GM12873 (cell line): ENCODE results near the gene NEK7.

Experiments
- CTCF ChIP-seq: IDR thresholded peaks from 2 replicates; pipeline ENCODE4 v1.5.1; 2012; ENCODE audit warnings: low read depth, mild to moderate bottlenecking, moderate library complexity, low read length, control low read depth; ENCODE audit not compliant: insufficient read depth; ENCODE audit errors: missing control alignments

The NEK7 gene

GRCh38 chr1:198234520-198235251, 77.9 kb downstream of the NEK7 start:
- no peak for TF ChIP-seq CTCF

GRCh38 chr1:198238121-198238520, 81.3 kb downstream of the NEK7 start:
- TF ChIP-seq CTCF = no peak

- TF ChIP-seq CTCF = no peak
Measured at GRCh38 chr1:198241553-198241952, 84.8 kb downstream of the NEK7 start.

- no peak for TF ChIP-seq CTCF
Measured at GRCh38 chr1:198244772-198245171, 88.0 kb downstream of the NEK7 start.

- no peak for TF ChIP-seq CTCF
Measured at GRCh38 chr1:198245379-198245778, 88.6 kb downstream of the NEK7 start.

GRCh38 chr1:198246337-198246736, 89.5 kb downstream of the NEK7 start:
- TF ChIP-seq CTCF = no peak

- no peak for TF ChIP-seq CTCF
Measured at GRCh38 chr1:198253259-198253658, 96.5 kb downstream of the NEK7 start.
